Stimulated activated CD8-positive, alpha-beta memory T cell treated with anti-CD3 and anti-CD28 coated beads, Interleukin-4, amount 100 ng/mL, for 1 hour (primary cell): Measurements from ENCODE around the gene FOXE1.

ENCODE experiments used
- DNase-seq, 2 donors: peaks; one replicate each; pipeline ENCODE4 v3.0.0-alpha.2; 2020; ENCODE audit warnings: low read depth in 2 of 2, low spot score in 1 of 2

Gene FOXE1

DNA sequence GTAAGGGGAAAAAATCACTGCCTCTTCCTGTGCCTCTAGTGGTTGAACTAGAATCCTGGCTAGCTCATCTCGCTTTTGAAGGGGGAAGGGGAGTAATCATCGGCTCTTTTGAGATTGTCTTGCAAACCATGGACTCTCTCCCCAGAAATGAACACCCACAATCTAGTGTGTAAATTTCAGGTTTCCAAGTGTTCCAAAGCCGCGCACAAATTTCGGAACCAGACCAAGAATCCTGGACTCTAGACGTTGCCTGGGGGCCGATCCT, 4.9 kb upstream of the FOXE1 start:
- DNase-seq, result no peak

GRCh38 chr9:97848480-97849237, 4.4 kb upstream of the FOXE1 start:
- no peak for DNase-seq

- no peak for DNase-seq
Observed at GRCh38 chr9:97849980-97850379, 3.0 kb upstream of the FOXE1 start.

DNA sequence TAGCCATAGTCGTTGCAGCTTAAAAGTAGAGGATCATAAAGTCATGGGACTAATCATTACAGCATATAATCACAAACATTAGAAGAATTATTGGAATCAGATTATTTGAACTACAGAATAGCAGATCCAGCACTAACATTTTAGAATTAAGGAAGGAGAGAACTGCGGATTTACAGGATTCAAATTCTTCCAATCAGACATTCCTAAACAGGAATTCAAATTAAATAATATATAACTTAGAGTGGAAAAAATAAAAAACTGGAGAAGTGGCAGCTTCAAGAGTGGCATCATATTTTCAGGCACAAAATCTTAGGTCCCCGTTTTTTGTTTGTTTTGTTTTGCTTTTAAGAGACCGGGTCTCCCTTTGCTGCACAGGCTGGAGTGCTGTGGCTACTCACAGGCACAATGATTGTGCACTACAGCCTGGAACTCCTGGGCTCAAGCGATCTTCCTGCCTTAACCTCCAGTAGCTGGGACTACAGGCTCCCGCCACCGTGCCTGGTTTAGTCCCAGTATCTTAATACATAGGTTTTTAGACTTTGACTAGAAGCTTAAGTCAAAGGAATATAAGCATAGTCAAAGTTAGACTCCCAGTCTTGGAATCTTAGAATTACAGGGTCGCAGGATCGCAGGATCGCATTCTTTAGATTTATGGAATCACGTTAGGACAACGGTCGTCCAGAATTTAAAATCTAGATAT, 2.1 kb upstream of the FOXE1 start:
- DNase-seq, result no peak

- no peak for DNase-seq
Observed at GRCh38 chr9:97851446-97851883, 1.6 kb upstream of the FOXE1 start.

- DNase-seq, result no peak
Observed at GRCh38 chr9:97852001-97852398, 1.0 kb upstream of the FOXE1 start.

DNA sequence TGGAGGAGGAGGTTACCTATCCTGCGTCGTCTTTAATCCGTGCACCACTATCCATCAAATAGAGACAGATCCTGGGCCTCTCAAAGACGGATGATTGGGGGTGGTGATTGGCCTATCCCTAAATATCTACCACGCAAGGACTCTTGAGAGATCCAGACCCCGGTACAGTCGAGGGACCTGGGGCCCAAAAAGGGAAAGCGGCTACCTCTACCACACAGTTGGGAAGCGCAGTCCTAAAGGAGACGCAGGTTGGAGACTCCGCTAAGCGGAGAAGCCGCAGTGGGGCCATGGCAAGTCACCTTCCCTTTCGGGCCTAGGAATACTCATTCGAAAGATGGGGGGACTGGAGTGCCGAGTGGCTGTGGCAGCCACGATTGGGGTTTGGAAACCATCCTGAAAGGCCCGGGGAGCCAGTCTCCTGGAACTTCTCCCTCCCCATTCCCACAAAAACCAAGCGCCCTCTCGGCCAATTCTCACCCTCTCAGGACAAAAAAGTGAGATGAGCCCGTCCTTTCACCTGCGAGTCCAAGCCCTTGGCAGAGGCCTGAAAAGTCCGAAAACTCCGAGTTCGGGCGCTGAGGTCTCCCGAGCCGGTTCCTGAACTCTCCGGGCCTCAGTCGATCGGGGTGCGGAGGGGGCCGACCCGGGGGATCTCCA, 499 bp upstream of the FOXE1 start:
- DNase-seq, result no peak

GRCh38 chr9:97853844-97854695, 1.0 kb downstream of the FOXE1 start:
- DNase-seq, result peak in 1 of 2 donors; percentile 17

DNA sequence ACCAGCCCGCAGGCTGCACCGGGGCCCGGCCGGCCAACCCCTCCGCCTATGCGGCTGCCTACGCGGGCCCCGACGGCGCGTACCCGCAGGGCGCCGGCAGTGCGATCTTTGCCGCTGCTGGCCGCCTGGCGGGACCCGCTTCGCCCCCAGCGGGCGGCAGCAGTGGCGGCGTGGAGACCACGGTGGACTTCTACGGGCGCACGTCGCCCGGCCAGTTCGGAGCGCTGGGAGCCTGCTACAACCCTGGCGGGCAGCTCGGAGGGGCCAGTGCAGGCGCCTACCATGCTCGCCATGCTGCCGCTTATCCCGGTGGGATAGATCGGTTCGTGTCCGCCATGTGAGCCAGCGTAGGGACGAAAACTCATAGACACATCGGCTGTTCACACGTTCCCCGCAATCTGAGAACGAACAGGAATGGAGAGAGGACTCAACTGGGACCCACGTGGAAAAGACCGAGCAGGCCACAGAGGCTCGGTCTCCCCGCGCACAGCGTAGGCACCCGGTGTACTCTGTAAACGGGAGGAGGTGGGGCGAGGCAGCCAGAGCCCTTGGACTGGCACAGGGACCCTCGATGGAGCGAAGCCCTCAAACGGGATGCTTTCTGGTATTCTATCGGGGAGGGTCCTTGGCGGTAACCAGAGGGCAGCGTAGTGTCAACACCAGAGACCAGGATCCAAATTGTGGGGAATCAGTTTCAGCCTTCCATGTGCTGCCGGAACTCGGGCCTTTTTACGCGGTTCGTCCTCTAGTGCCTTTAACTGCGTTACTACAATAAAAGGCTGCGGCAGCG, 1.9 kb downstream of the FOXE1 start:
- no peak for DNase-seq

DNA sequence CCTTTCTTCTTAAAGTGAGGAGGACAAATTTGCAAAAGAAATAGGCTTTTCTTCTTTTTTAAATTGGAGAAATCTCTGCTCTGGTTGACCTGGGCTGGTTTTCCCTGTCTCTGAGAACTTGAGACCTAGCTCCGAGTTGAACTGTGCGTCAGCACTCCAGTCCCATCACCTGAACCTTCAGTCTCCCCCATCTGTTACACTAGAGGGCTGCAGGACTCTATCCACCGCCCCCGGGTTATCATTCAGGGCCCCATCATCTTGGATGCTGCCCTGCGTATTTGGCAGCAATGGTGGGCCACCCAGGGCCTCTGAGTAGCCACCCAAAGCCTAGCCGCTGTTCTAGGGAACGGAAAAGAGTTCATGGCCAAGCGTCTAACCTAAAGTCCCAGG, 2.5 kb downstream of the FOXE1 start:
- DNase-seq, result no peak

DNA sequence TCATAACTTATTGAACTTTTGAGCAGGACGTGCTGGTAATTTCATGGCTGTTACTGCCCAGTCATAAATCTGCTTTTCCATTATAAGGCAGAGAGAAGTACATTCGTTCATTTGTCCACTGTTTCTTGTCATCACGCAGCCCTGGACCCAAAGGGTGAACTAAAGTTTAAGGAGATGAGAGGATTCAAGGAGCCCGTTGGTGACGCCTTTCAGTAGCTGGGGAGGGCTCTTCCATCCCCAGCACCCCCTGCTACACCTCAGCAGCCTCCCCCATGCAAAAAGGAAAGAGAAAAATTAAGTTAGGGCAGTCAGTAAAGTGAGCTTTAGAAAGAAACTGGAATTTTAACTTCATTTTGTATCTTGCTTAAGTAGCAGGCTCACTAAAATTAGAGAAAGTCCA, 2.9 kb downstream of the FOXE1 start:
- DNase-seq, result no peak

DNA sequence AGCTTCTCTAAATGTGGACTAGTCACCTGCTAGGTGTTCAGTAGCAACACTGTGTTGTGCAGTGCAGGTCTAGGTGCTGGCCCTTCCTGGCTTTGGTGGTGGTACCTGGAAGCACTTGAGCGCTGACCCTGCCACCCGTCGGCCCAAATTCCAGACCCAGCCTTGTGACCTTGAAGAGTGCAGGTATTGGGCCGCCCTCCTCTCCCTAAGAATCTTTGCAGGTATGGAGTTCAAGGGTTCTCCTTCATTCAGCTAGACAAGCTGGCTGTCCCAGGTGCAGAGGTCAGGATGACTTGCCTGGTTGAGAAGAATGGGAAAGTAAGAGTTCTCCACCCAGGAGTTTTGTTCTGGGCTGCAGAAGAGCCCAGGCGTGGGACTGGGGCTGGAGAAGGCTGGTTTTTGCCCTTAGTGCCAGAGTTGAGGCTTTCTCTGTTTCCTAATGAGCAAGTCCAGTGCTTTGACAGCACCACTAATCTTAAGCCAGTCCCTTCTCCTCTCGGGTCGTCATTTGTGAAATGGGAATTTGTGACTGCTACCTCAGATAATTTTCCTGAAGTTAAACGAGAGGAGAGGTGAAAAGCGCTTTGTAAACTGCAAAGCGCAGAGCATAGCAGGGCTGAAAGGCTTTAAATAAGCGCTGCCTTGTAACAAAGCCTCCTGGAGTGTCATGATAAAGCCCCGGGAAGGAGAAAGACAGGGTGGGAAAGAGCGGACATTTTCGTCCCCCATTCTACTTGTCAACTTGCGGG, 4.0 kb downstream of the FOXE1 start:
- DNase-seq, result no peak

DNA sequence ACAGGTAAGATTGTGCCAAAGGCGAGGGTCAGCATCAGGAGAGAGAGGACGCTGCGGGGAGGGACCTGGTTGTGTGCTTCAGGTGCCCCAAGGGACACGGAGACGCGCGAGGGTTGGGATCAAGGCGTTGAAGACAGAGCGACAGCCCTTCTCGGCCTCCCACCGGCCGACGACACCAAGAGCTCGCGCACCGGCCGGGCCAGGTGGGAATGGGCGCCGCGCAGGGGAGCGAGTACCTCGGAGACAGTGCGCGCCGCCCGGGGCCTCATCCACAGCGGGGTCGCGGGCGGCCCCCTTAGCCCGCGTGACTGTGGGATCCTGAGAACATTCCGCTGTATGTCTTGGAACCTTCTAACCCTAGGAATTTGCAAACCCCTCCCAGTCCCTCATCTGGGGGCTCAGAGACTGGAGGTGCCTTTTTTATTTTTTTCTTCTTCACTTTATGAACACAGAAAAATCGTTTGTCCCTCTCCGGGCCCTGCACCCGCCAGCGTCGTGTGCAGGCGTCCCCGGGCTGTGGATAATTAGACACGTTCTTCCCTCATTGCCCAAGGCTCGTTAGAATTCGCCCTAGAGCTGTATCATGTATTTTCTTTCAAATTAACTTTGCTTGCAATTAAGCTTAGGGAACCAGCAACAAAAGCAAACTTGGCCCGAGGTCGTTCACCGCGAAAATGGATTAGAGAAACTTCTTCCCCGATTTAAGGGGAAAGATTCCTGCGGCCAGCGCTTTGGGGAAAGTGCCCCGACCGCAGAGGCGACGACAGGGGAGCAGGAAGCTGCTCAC, 4.8 kb downstream of the FOXE1 start:
- no peak for DNase-seq

DNA sequence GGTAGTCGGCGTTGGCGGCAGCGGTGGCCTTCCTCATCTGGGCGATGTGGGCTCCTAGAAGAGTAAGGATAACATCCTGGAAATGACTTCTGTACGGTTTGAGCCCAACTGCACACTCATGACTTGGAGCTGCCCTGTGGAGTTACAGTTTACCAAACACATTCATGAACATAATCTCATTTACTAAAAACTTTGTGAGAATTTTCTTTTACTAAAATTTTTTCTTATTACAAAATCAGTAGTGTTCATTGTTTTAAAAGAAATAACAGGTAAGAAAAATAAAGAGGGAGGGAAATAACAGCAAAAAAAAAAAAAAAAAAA, 5.3 kb downstream of the FOXE1 start:
- no peak for DNase-seq

- DNase-seq, result no peak
Observed at GRCh38 chr9:97858826-97859225, 5.8 kb downstream of the FOXE1 start.

GRCh38 chr9:97859346-97859745, 6.3 kb downstream of the FOXE1 start:
- DNase-seq, result no peak

DNA sequence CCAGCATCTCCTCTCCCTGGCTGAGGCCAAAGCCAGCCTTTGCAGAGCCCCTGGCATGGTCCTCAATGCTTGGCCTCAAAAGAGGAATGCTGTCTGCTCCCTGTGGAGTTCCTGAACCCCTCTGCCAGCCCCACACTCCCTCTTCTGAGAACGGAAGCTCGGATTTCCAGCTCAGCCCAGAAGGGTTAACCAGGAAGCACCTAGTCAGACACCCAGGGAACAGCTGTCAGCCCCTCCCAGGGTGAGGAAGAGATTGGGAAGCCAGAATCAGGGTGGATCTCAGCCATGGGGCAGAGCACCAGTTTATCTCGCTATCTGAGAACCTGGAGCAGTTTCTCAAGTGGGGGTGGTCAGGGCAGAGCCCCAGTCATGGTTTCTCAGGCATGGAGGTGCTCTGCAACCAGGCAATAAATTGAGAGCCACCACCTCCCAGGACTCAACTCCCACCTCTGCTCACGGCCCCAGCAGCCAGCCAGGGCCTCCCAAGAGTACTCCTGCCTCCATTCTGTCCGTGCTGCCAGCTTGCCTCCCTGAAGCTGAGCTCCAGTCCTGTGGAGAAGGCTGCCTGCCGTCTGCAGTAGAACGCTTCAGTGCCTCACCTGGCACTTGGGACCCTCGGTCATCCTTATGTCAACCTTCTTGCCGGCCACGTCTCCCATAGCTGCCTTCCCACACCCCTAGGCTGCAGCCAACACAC, 7.6 kb downstream of the FOXE1 start:
- DNase-seq, result no peak

DNA sequence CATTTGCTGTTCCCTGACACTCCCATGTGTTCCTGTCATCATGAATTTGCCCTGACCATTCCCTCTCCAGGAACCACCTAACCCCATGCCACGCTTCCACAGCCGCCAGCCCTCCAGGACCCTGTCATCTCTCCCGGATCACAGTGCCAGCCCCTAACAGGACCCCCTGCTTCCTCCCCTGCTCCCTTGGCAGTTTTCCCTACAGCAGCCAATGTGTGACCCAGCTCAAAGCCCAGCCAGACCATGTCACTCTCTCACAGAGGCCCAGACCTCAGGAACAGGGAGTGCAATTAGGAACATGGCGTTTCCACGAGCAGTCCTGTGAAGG, 8.1 kb downstream of the FOXE1 start:
- DNase-seq, result no peak

GRCh38 chr9:97863314-97863713, 10.3 kb downstream of the FOXE1 start:
- DNase-seq, result no peak
